IPS-15b (cell line): ENCODE measurements around the gene RTN4RL1.
"Not testable (repeated sequence)": the region's sequence is repeated elsewhere in the genome, so short reads cannot be mapped to it uniquely, and the experiment has no call there.

Experiments
- H3K27me3 ChIP-seq: one replicate; pipeline ENCODE4 v1.6.1; 2013; ENCODE audit warnings: low read length; ENCODE audit not compliant: control insufficient read depth, insufficient read depth
- H3K36me3 ChIP-seq: one replicate; pipeline ENCODE4 v1.6.1; 2013; ENCODE audit warnings: low read length; ENCODE audit not compliant: control insufficient read depth, insufficient read depth
- H3K4me1 ChIP-seq: one replicate; pipeline ENCODE4 v1.6.1; 2013; ENCODE audit warnings: mild to moderate bottlenecking, low read length; ENCODE audit not compliant: control insufficient read depth, insufficient read depth
- H3K4me3 ChIP-seq: one replicate; pipeline ENCODE4 v1.5.1; 2013; ENCODE audit warnings: low read depth, low read length
- H3K9ac ChIP-seq: one replicate; pipeline ENCODE4 v1.6.1; 2013; ENCODE audit warnings: low read depth, mild to moderate bottlenecking, low read length
- H3K9me3 ChIP-seq: one replicate; pipeline ENCODE4 v1.6.1; 2013; ENCODE audit warnings: mild to moderate bottlenecking, low read length; ENCODE audit not compliant: control insufficient read depth, insufficient read depth

The RTN4RL1 gene

GRCh38 chr17:2016494-2016893 is 8.6 kb downstream of the RTN4RL1 start:
- H3K36me3 ChIP-seq: no peaks in the 10 kb centered on the region
- H3K27me3 ChIP-seq: peaks cover 56% of the 10 kb centered on the region
- H3K9me3 ChIP-seq: no peaks in the 10 kb centered on the region
- no peak overlapping the region for H3K4me3 ChIP-seq
- H3K9ac ChIP-seq: no peak overlapping the region
- peaks cover 7% of the 10 kb centered on the region for H3K4me1 ChIP-seq

GRCh38 chr17:2015314-2015713 is 9.8 kb downstream of the RTN4RL1 start:
- H3K27me3 ChIP-seq: peaks cover 48% of the 10 kb centered on the region
- peaks cover 8% of the 10 kb centered on the region for H3K4me1 ChIP-seq

GRCh38 chr17:2013994-2014317 is 11.2 kb downstream of the RTN4RL1 start:
- H3K9ac ChIP-seq: no peak overlapping the region
- no peaks in the 10 kb centered on the region for H3K9me3 ChIP-seq
- H3K4me3 ChIP-seq: no peak overlapping the region
- peaks cover 34% of the 10 kb centered on the region for H3K27me3 ChIP-seq
- no peaks in the 10 kb centered on the region for H3K36me3 ChIP-seq
- H3K4me1 ChIP-seq: peaks cover 8% of the 10 kb centered on the region

More at GRCh38 chr17:2015314-2015713, 9.8 kb downstream of the RTN4RL1 start:
- Histone ChIP-seq H3K9me3 (no peaks in the 10 kb centered on the region), H3K4me3 (no peak overlapping the region), H3K9ac (no peak overlapping the region), H3K36me3 (no peaks in the 10 kb centered on the region)

DNA sequence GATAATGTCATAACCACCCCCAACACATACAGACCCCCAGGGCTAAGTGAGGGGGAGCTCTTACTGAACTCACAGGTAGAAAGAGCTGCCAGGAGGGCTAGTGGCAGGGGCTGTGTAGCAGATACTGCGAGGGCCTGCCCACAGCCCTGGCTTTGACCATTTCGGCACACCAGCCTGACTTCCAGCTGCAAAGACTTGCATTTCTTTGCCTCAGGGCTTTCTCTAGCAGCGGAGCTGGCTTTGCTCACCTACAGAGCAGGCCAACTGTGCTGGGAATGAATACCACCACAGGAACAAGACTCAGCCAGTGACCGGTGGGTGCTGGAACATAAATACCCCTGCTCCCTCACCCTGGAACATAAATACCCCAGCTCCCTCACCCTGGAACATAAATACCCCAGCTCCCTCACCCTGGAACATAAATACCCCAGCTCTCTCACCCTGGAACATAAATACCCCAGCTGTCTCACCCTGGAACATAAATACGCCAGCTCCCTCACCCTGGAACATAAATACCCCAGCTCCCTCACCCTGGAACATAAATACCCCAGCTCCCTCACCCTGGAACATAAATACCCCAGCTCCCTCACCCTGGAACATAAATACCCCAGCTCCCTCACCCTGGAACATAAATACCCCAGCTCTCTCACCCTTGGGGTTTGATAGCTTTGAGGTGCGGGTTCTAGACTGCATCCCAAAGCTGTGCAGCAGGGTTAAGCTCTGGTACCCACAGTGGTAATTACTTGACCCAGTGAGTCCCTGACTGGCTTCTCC is 11.7 kb downstream of the RTN4RL1 start:
- H3K9me3 ChIP-seq: not testable (repeated sequence)

GRCh38 chr17:2012499-2012898 is 12.6 kb downstream of the RTN4RL1 start:
- H3K9me3 ChIP-seq: no peaks in the 10 kb centered on the region
- no peak overlapping the region for H3K9ac ChIP-seq
- no peaks in the 10 kb centered on the region for H3K36me3 ChIP-seq
- H3K4me3 ChIP-seq: no peak overlapping the region
- peaks cover 8% of the 10 kb centered on the region for H3K4me1 ChIP-seq
- H3K27me3 ChIP-seq: peaks cover 21% of the 10 kb centered on the region

More for the DNA sequence above, 11.7 kb downstream of the RTN4RL1 start:
- peaks cover 28% of the 10 kb centered on the region for H3K27me3 ChIP-seq
- not testable (repeated sequence) for H3K4me1 ChIP-seq, H3K36me3 ChIP-seq, H3K9ac ChIP-seq, H3K4me3 ChIP-seq

- Histone ChIP-seq H3K4me3 (no peak overlapping the region), H3K4me1 (peaks cover 8% of the 10 kb centered on the region), H3K9me3 (no peaks in the 10 kb centered on the region), H3K27me3 (peaks cover 18% of the 10 kb centered on the region), H3K36me3 (no peaks in the 10 kb centered on the region), H3K9ac (no peak overlapping the region)
Measured at GRCh38 chr17:2011411-2012371, 13.4 kb downstream of the RTN4RL1 start.

GRCh38 chr17:2009737-2010136 is 15.4 kb downstream of the RTN4RL1 start:
- peaks cover 8% of the 10 kb centered on the region for H3K4me1 ChIP-seq
- H3K9me3 ChIP-seq: no peaks in the 10 kb centered on the region
- no peaks in the 10 kb centered on the region for H3K36me3 ChIP-seq
- H3K27me3 ChIP-seq: peaks cover 16% of the 10 kb centered on the region
- H3K4me3 ChIP-seq: no peak overlapping the region
- no peak overlapping the region for H3K9ac ChIP-seq

GRCh38 chr17:2008332-2009126 is 16.6 kb downstream of the RTN4RL1 start:
- Histone ChIP-seq H3K9ac (no peak overlapping the region), H3K36me3 (no peaks in the 10 kb centered on the region), H3K9me3 (no peaks in the 10 kb centered on the region), H3K4me3 (no peak overlapping the region), H3K27me3 (peaks cover 10% of the 10 kb centered on the region), H3K4me1 (peaks cover 8% of the 10 kb centered on the region)

DNA sequence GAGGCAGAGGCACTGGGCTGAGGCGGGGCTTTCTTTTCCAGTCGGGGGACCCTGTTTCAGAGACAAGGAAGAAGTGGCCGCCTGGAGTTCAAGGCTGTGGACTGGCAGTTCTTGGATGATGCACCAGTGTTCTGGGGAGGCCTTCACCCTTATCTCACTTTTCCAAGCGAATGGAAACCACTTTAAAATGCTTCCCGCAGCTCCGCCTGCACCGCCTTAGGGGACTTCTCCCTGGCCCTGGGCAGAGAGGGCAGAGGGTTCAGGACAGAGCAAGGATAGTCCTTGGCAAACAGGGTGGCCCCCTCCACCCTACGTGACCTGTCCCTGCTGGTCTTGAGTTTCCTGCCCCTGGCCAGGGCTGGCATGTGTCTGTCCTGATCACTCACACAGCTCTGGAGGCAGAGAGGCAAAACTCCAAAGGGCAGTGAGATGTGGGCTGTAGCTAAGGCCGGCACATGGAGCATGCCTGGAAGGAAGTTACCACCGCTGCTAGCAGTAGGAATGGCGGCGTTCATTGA is 20.6 kb downstream of the RTN4RL1 start:
- H3K36me3 ChIP-seq: no peaks in the 10 kb centered on the region
- no peaks in the 10 kb centered on the region for H3K27me3 ChIP-seq
- no peaks in the 10 kb centered on the region for H3K9me3 ChIP-seq
- H3K4me1 ChIP-seq: no peaks in the 10 kb centered on the region
- H3K4me3 ChIP-seq: no peak overlapping the region
- no peak overlapping the region for H3K9ac ChIP-seq

- peaks cover 6% of the 10 kb centered on the region for H3K27me3 ChIP-seq
- no peak overlapping the region for H3K4me3 ChIP-seq
- H3K4me1 ChIP-seq: no peaks in the 10 kb centered on the region
- no peak overlapping the region for H3K9ac ChIP-seq
- no peaks in the 10 kb centered on the region for H3K9me3 ChIP-seq
- no peaks in the 10 kb centered on the region for H3K36me3 ChIP-seq
Measured at GRCh38 chr17:2003525-2003924, 21.6 kb downstream of the RTN4RL1 start.

DNA sequence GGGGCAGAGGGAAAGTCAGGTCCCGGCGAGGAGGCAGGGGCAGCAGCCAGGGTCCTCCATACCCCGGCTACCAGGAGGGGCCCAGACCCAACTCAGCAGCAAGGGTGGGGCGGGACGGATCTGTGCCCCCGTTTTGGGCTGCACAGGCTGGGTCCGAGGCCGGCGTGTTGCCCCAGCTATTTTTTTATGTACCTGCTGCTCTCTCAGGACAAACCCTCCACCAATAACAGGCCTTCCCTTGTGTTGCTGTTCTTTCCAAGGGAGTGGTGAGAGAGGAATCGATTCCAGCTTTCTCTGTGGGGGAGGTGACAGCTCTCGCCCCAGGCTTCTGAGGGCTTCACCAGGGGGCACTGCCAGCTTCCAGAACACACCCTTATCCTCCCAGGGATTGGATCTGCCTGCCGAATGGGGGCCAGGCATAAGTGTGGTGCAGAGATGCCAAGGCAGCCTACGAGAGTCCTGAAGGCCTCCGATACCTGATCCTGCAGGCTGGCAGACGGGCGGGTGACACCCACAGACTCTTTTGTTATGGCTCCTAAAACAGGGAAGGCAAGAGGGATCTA is 22.3 kb downstream of the RTN4RL1 start:
- no peaks in the 10 kb centered on the region for H3K4me1 ChIP-seq
- no peaks in the 10 kb centered on the region for H3K36me3 ChIP-seq
- H3K27me3 ChIP-seq: peaks cover 6% of the 10 kb centered on the region
- H3K9me3 ChIP-seq: no peaks in the 10 kb centered on the region
- no peak overlapping the region for H3K4me3 ChIP-seq
- no peak overlapping the region for H3K9ac ChIP-seq
